Gastrocnemius medialis (tissue), 4 donors: ENCODE results near the gene PDZRN3. TPM values are rescaled to one million over a fixed set of nuclear protein-coding genes. Genes with fewer than 3 reads are reported as not detected.

Experiments used
- ATAC-seq, 2 donors: fragments of 150-250 bp; one replicate each; pipeline ENCODE4 v1.9.1; 2016
- DNase-seq, 2 donors: peaks; one replicate each; pipeline ENCODE4 v3.0.0-alpha.2; 2019
- H3K27ac ChIP-seq, 4 donors: fragments of 200-600 bp; sonication (generic); 1 replicate in 1 of 4; 2 replicates in 3 of 4; pipeline ENCODE4 v1.5.1; 2016 to 2018; ENCODE audit warnings: mild to moderate bottlenecking in 2 of 4, moderate library complexity in 1 of 4
- H3K27me3 ChIP-seq, 3 donors: fragments of 200-600 bp; sonication (generic) in 2 of 3; 1 replicate in 1 of 3; 2 replicates in 2 of 3; pipeline versions ENCODE4 v1.5.1 to v1.6.0; 2016 to 2019; ENCODE audit warnings: mild to moderate bottlenecking in 1 of 3, moderate library complexity in 1 of 3
- H3K36me3 ChIP-seq, 2 donors: fragments of 200-600 bp; sonication (generic) in 1 of 2; one replicate each; pipeline ENCODE4 v1.5.1; 2017 to 2018
- H3K4me1 ChIP-seq, 2 donors: fragments of 200-600 bp; sonication (generic) in 1 of 2; one replicate each; pipeline ENCODE4 v1.5.1; 2016 to 2017; ENCODE audit warnings: mild to moderate bottlenecking in 2 of 2
- H3K4me3 ChIP-seq, 4 donors: fragments of 200-600 bp; sonication (generic) in 3 of 4; 1 replicate in 1 of 4; 2 replicates in 3 of 4; pipeline ENCODE4 v1.5.1; 2016 to 2019; ENCODE audit warnings: mild to moderate bottlenecking in 2 of 4
- H3K9me3 ChIP-seq, 3 donors: fragments of 200-600 bp; sonication (generic) in 2 of 3; 1 replicate in 1 of 3; 2 replicates in 2 of 3; pipeline ENCODE4 v1.5.1; 2016 to 2019
- POLR2A ChIP-seq, 2 donors: fragments of 450-650 bp; IDR thresholded peaks; one replicate each; pipeline ENCODE4 v1.6.1; 2017; ENCODE audit warnings: antibody characterized with exemption in 2 of 2, mild to moderate bottlenecking in 2 of 2, moderate library complexity in 2 of 2
- in situ Hi-C, 4 donors: fragments of 200-750 bp; cut with MboI; loops; one replicate each; pipeline versions ENCODE4 v1.15.0 to v1.8.0; 2017; ENCODE audit warnings: low sequenced_read_pairs in 4 of 4
- intact Hi-C: fragments of 100-400 bp; cut with DNase I; formaldehyde crosslinking; loops from one replicate; pipeline ENCODE4 v1.15.1; 2023; ENCODE audit warnings: low total_unique reads
- total RNA-seq, 4 donors: library from RNA; depleted of rRNA; stranded (reverse); fragments of >200 nt; gene quantifications; one replicate each; pipeline versions ENCODE4 v1.1.0 to v1.2.3, GENCODE V29; 2016
- TF ChIP-seq, protein P1 (sequence below), 5 experiments: fragments of 450-650 bp in 3 of 5; fragments of 200-600 bp in 2 of 5; sonication (generic) in 2 of 5; IDR thresholded peaks in 4 of 5; conservative IDR thresholded peaks in 1 of 5; 1 replicate in 4 of 5; 2 replicates in 1 of 5; pipeline ENCODE4 v1.5.1; 2016 to 2019; ENCODE audit warnings: antibody characterized with exemption in 5 of 5, mild to moderate bottlenecking in 3 of 5, moderate library complexity in 3 of 5

PDZRN3 gene
- total RNA-seq, 4 donors from 2014 or later: 9.1 to 30.3 (median 24.7) TPM

DNA sequence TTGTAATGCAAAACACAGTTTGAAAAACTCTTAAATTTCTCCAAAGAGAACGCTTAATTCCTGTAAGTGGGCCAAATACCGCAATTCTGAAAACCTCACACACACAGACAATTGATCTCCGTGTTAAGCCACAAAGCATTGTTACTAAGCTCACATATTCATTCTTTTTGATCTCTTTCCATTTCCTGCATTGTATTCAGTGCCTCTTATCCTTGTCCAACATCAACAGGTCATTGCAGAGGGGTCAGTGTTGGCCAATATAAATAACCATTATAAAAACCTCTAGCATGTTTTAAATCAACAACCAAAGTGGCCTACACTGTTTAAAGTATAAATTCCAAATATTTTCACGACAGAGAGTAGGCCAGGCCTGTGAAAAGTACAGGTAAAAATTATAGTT lies 171.1 kb downstream of the PDZRN3 start:
- intact Hi-C loops (no loop called here), in situ Hi-C loops (loop anchor here in 1 of 4 donors (10.0 kb wide), 1 partner anchor 51 kb away; no protein-coding TSS in a partner anchor)
- peaks cover 18 to 26% of the 10 kb centered on the region in 2 donors for H3K4me1 ChIP-seq
- no peak overlapping the region for H3K27ac ChIP-seq
- TF ChIP-seq POLR2A (IDR thresholded peaks at IDR 0.05): no peak
- TF ChIP-seq, protein P1, sequence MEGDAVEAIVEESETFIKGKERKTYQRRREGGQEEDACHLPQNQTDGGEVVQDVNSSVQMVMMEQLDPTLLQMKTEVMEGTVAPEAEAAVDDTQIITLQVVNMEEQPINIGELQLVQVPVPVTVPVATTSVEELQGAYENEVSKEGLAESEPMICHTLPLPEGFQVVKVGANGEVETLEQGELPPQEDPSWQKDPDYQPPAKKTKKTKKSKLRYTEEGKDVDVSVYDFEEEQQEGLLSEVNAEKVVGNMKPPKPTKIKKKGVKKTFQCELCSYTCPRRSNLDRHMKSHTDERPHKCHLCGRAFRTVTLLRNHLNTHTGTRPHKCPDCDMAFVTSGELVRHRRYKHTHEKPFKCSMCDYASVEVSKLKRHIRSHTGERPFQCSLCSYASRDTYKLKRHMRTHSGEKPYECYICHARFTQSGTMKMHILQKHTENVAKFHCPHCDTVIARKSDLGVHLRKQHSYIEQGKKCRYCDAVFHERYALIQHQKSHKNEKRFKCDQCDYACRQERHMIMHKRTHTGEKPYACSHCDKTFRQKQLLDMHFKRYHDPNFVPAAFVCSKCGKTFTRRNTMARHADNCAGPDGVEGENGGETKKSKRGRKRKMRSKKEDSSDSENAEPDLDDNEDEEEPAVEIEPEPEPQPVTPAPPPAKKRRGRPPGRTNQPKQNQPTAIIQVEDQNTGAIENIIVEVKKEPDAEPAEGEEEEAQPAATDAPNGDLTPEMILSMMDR (IDR thresholded peaks at IDR 0.05 in 4 of 5, conservative IDR thresholded peaks at IDR 0.05 in 1 of 5): no peak
- H3K9me3 ChIP-seq: no peaks in the 10 kb centered on the region
- no peaks in the 10 kb centered on the region for H3K36me3 ChIP-seq
- H3K27me3 ChIP-seq: no peaks in the 10 kb centered on the region
- H3K4me3 ChIP-seq: no peak overlapping the region
- ATAC-seq: no peak
- DNase-seq: no peak

DNA sequence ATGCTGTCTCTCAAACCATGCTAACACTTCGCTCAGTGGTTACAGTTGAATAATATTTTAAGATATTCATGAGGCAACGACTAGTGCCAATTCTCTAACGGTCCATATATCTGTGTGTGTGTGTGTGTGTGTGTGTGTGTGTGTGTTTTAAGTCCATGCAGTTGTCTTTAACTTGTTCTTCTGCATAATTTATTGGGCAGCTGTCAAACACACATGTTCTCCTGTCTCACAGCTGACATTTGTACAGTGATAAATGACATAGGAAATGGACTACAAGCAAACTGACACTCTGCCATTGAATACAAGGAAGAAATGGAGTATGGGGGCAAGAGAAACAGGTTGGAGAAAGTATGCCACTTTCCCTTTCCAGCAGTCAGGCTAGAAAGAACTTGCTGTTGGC lies 172.0 kb downstream of the PDZRN3 start:
- ATAC-seq (no peak), DNase-seq (no peak)
- H3K4me1 ChIP-seq: peaks cover 18 to 26% of the 10 kb centered on the region in 2 donors
- H3K36me3 ChIP-seq: no peaks in the 10 kb centered on the region
- H3K4me3 ChIP-seq: no peak overlapping the region
- H3K27me3 ChIP-seq: no peaks in the 10 kb centered on the region
- intact Hi-C loops (no loop called here), in situ Hi-C loops (loop anchor here in 1 of 4 donors (10.0 kb wide), 1 partner anchor 52 kb away; no protein-coding TSS in a partner anchor)
- H3K9me3 ChIP-seq: no peaks in the 10 kb centered on the region
- H3K27ac ChIP-seq: peak overlapping the region in 2 of 4 donors; percentile 56 to 70
- TF ChIP-seq, protein P1 (IDR thresholded peaks at IDR 0.05 in 4 of 5, conservative IDR thresholded peaks at IDR 0.05 in 1 of 5): no peak
- TF ChIP-seq POLR2A (IDR thresholded peaks at IDR 0.05): no peak

DNA sequence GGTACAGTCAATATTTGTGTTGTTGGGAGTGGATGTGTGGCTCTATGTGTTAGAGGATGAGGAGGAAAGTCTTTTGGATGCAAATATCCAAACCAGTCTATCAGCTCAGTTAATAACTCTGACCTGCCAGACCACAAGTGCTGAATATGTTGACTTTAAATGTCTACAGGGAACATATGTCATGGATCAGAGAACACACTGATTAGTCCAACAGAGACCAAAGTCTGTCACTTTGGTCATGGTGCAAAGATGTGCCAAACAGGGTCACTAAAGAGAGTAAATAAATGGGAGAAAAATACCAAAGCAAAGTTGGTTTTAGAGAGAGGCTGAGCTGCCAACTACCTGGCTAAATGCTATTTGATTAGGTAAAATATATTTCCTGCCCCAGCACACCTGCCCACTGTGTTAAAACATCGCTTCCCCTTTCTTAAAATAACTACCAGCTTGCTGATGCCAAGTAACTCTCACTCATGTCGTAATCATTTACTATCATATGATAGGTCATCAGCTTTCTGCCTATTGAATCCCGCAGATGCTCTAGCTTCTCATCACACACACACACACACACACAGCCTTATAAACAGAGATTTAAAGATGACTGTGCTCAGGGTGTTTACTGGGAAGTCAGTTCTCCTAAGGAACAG lies 173.3 kb downstream of the PDZRN3 start:
- Histone ChIP-seq H3K9me3 (no peaks in the 10 kb centered on the region), H3K36me3 (no peaks in the 10 kb centered on the region), H3K27me3 (no peaks in the 10 kb centered on the region), H3K4me3 (no peak overlapping the region), H3K4me1 (peaks cover 18 to 26% of the 10 kb centered on the region in 2 donors), H3K27ac (peak overlapping the region in 3 of 4 donors; percentile 56 to 70 (median 70))
- ATAC-seq (peak; percentile 92 to 95), DNase-seq (peak in 1 of 2 donors; percentile 12)
- TF ChIP-seq, protein P1 (IDR thresholded peaks at IDR 0.05 in 4 of 5, conservative IDR thresholded peaks at IDR 0.05 in 1 of 5): no peak
- TF ChIP-seq POLR2A (IDR thresholded peaks at IDR 0.05): no peak
- intact Hi-C loops: no loop called here
- in situ Hi-C loops: loop anchor here in 1 of 4 donors (10.0 kb wide), 1 partner anchor 53 kb away; no protein-coding TSS in a partner anchor

DNA sequence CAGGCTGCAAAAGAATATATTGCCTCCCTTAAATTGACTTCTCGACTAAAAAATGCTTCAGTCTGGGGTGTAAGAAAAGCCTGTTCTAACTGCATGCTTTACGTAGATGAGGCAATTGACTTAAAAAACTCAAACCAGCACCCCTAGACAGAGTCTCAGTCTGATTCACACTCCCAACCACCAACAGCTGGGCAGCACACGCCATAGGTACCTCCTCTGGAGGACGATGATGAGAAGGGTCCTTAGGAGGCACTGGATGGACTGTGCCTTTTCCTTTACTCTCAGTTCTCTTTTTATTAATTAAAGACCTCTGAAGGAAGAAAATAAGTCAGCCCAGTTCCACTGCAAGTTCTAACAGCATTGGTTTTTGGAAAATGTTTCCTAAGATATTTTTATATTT lies 175.0 kb downstream of the PDZRN3 start:
- in situ Hi-C loops: loop anchor here in 1 of 4 donors (10.0 kb wide), 1 partner anchor 55 kb away; no protein-coding TSS in a partner anchor
- peaks cover 18 to 26% of the 10 kb centered on the region in 2 donors for H3K4me1 ChIP-seq
- H3K27ac ChIP-seq: no peak overlapping the region
- no peaks in the 10 kb centered on the region for H3K27me3 ChIP-seq
- H3K4me3 ChIP-seq: no peak overlapping the region
- H3K9me3 ChIP-seq: no peaks in the 10 kb centered on the region
- TF ChIP-seq POLR2A (IDR thresholded peaks at IDR 0.05): no peak
- TF ChIP-seq, protein P1 (IDR thresholded peaks at IDR 0.05 in 4 of 5, conservative IDR thresholded peaks at IDR 0.05 in 1 of 5): no peak
- DNase-seq (no peak), ATAC-seq (no peak)
- intact Hi-C loops: no loop called here
- H3K36me3 ChIP-seq: no peaks in the 10 kb centered on the region
